Measurements from ENCODE around the gene SHFL.

GRCh38 chr19:10095948-10096614 is 10.0 kb downstream of the SHFL start:
- TF ChIP-seq EZH2 (IDR thresholded peaks at IDR 0.05; ENCODE audit: low read length, unreplicated experiment) (no peak), CTCF (conservative IDR thresholded peaks at IDR 0.05; ENCODE audit: low read depth, low read length) (no peak), EZH2phosphoT487 (IDR thresholded peaks at IDR 0.05; ENCODE audit: borderline replicate concordance, low read length) (no peak)
